ENCODE measurements around the gene AGPAT1. TPM values are rescaled to one million over a fixed set of nuclear protein-coding genes. Genes with fewer than 3 reads are reported as not detected.

The AGPAT1 gene
- total and polyA plus RNA-seq, 2 experiments from 2014 or later = 62.8 to 71.4 TPM

DNA sequence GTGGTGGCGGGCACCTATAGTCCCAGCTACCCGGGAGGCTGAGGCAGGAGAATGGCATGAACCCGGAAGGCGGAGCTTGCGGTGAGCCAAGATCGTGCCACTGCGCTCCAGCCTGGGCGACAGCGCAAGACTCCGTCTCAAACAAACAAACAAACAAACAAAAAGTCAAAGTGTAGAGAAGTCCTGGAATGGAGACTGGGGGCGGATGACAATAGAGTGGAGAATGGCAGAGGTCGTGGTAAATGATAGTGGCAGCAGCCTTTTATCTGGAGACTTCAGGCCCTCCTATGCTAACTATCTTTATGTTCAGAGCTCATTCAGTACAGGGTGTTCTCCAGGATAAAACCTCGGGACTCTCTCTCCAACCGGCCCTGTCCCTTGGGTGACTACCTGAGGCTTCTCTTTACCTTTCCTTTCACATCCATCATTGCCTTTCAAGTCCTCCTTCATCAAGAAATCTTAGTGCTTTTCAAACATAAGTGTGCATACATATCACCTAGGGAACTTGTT lies 44.4 kb downstream of the AGPAT1 start:
- Histone ChIP-seq H3K36me3 (replicated peaks; ENCODE audit: insufficient read depth, low read depth) (no peaks in the 10 kb centered on the region), H3K9me2 (replicated peaks; ENCODE audit: insufficient read depth) (no peaks in the 10 kb centered on the region), H3K4me2 (no peak overlapping the region), H2AFZ (no peak overlapping the region), H4K20me1 (ENCODE audit: insufficient read depth, poor library complexity, severe bottlenecking) (no peaks in the 10 kb centered on the region), H3K4me3 (no peak overlapping the region), H3K9me3 (ENCODE audit: low read depth) (no peaks in the 10 kb centered on the region), H3K4me1 (ENCODE audit: insufficient read depth) (peaks cover 14% of the 10 kb centered on the region), H3K27me3 (no peaks in the 10 kb centered on the region), H3K79me2 (peaks cover 21% of the 10 kb centered on the region), H3K27ac (no peak overlapping the region)
- WGBS (ENCODE audit: low lambda C conversion rate, missing lambda C conversion rate) = 93% methylated on average over 13 of the region's 14 CpGs
- DNase-seq (ENCODE audit: low spot score) = no peak
- no peak for TF ChIP-seq EZH2phosphoT487 (IDR thresholded peaks at IDR 0.05; ENCODE audit: low read depth, severe bottlenecking, unreplicated experiment)
- TF ChIP-seq, protein P1, sequence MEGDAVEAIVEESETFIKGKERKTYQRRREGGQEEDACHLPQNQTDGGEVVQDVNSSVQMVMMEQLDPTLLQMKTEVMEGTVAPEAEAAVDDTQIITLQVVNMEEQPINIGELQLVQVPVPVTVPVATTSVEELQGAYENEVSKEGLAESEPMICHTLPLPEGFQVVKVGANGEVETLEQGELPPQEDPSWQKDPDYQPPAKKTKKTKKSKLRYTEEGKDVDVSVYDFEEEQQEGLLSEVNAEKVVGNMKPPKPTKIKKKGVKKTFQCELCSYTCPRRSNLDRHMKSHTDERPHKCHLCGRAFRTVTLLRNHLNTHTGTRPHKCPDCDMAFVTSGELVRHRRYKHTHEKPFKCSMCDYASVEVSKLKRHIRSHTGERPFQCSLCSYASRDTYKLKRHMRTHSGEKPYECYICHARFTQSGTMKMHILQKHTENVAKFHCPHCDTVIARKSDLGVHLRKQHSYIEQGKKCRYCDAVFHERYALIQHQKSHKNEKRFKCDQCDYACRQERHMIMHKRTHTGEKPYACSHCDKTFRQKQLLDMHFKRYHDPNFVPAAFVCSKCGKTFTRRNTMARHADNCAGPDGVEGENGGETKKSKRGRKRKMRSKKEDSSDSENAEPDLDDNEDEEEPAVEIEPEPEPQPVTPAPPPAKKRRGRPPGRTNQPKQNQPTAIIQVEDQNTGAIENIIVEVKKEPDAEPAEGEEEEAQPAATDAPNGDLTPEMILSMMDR (IDR thresholded peaks at IDR 0.05; ENCODE audit: poor library complexity) = no peak
- no peak for TF ChIP-seq EZH2 (IDR thresholded peaks at IDR 0.05; ENCODE audit: borderline replicate concordance)

DNA sequence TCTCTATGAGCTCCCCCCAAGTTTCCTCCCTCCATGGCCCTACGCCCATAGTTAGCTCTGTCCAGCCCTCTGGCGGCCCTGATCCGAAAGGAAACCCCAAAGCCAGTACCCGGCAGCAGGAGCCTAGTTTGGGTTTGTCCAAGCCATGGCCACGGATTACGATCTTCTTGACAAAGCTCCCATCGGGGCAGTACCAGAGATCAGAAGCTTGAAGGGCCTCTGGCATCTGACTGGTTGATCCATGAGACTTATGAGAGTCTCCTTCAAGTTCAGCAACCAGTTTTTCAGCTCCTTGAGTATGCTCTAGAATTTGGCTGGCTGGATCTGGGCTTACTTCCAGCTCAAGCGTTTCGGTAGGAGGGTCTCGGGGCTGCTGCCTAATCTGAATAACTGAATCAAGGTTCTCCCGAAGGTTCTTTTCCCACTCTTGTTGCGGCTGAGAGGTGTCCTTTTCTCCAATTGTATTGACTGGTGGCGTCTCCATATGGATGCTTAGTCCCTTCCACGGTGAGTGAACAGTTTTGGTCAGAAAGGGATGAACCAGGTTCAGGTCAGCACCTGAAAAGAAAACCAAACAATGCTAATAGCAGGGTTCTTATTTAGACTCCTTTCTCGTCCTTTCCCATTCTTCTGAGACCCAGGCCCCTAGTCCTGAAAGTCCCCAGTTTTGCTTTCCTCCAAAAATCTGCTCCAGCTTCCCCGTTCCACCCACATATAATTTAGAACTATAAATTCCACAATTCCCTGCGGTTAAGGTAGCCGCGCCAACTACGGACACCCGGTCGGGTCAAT lies 46.4 kb downstream of the AGPAT1 start:
- Histone ChIP-seq H2AFZ (peak overlapping the region; percentile 50), H3K9me2 (replicated peaks; ENCODE audit: insufficient read depth) (no peaks in the 10 kb centered on the region), H4K20me1 (ENCODE audit: insufficient read depth, poor library complexity, severe bottlenecking) (no peaks in the 10 kb centered on the region), H3K36me3 (replicated peaks; ENCODE audit: insufficient read depth, low read depth) (no peaks in the 10 kb centered on the region), H3K4me1 (ENCODE audit: insufficient read depth) (peaks cover 16% of the 10 kb centered on the region), H3K4me2 (peak overlapping the region; percentile 88), H3K79me2 (peaks cover 35% of the 10 kb centered on the region), H3K27ac (peak overlapping the region; percentile 82), H3K27me3 (no peaks in the 10 kb centered on the region), H3K9me3 (ENCODE audit: low read depth) (no peaks in the 10 kb centered on the region), H3K4me3 (peak overlapping the region; percentile 50)
- DNase-seq (ENCODE audit: low spot score) = no peak
- WGBS (ENCODE audit: low lambda C conversion rate, missing lambda C conversion rate) = 39% methylated on average over 22 of the region's 22 CpGs
- TF ChIP-seq EZH2phosphoT487 (IDR thresholded peaks at IDR 0.05; ENCODE audit: low read depth, severe bottlenecking, unreplicated experiment) (no peak), EZH2 (IDR thresholded peaks at IDR 0.05; ENCODE audit: borderline replicate concordance) (no peak)
- TF ChIP-seq, protein P1 (IDR thresholded peaks at IDR 0.05; ENCODE audit: poor library complexity) = no peak

DNA sequence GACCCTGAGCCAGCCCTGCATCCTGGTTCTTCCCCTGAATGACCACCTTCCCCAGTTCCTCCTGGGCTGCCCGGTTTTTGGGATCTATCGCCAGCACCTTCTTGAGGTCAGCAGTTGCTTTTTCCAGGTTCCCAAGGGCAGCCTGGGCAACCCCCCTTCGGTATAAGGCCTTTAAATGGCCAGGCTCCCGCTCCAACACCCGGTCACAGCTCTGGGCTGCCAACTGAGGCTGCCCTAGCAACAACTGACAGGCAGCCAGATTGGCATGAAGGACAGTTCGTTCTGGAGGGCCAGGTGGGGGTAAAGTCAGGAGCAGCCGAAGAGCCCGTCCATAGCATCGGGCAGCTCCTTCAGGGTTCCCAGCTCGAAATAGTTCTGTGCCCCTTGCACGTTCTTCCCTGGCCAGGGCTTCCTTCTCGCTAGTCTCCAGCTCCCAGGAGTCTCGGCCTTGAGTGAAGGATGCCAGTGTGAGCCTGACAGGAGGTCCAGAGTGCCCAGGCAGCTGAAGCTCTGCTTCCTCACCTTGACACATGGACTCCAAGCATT lies 47.1 kb downstream of the AGPAT1 start:
- H2AFZ ChIP-seq = no peak overlapping the region
- TF ChIP-seq, protein P1 (IDR thresholded peaks at IDR 0.05; ENCODE audit: poor library complexity) = no peak
- no peak for TF ChIP-seq EZH2phosphoT487 (IDR thresholded peaks at IDR 0.05; ENCODE audit: low read depth, severe bottlenecking, unreplicated experiment)
- no peak for TF ChIP-seq EZH2 (IDR thresholded peaks at IDR 0.05; ENCODE audit: borderline replicate concordance)
- peaks cover 39% of the 10 kb centered on the region for H3K79me2 ChIP-seq
- 91% methylated on average over 13 of the region's 13 CpGs for WGBS (ENCODE audit: low lambda C conversion rate, missing lambda C conversion rate)
- H3K9me3 ChIP-seq (ENCODE audit: low read depth) = no peaks in the 10 kb centered on the region
- no peaks in the 10 kb centered on the region for H3K27me3 ChIP-seq
- H3K36me3 ChIP-seq (replicated peaks; ENCODE audit: insufficient read depth, low read depth) = no peaks in the 10 kb centered on the region
- DNase-seq (ENCODE audit: low spot score) = no peak
- peak overlapping the region; percentile 82 for H3K27ac ChIP-seq
- no peaks in the 10 kb centered on the region for H4K20me1 ChIP-seq (ENCODE audit: insufficient read depth, poor library complexity, severe bottlenecking)
- peak overlapping the region; percentile 50 for H3K4me3 ChIP-seq
- H3K9me2 ChIP-seq (replicated peaks; ENCODE audit: insufficient read depth) = no peaks in the 10 kb centered on the region
- peaks cover 16% of the 10 kb centered on the region for H3K4me1 ChIP-seq (ENCODE audit: insufficient read depth)
- H3K4me2 ChIP-seq = peak overlapping the region; percentile 88
